Effector CD8-positive, alpha-beta T cell (primary cell): Measurements from ENCODE around the gene CAMKK1.
A peak's percentile ranks its signal among the peaks of the same experiment; 100 is the strongest.

Experiments
- DNase-seq: peaks from one replicate; lab custom pipeline; 2025; lab: John Stamatoyannopoulos, UW

The CAMKK1 gene

DNA sequence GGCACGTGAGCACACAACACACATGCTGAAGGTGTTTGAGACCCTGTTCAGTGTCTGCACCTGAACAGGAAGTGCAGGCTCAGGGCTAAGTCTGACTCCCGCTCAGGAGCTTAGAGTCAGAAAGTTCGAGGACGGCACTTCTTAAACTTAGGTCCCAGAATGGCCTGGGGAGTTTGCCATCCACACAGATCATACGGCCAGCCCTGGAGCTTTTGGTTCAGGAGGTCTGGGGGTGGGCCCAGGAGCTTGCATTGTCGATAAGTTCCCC lies 4.0 kb upstream of the CAMKK1 start:
- DNase-seq: no peak

DNA sequence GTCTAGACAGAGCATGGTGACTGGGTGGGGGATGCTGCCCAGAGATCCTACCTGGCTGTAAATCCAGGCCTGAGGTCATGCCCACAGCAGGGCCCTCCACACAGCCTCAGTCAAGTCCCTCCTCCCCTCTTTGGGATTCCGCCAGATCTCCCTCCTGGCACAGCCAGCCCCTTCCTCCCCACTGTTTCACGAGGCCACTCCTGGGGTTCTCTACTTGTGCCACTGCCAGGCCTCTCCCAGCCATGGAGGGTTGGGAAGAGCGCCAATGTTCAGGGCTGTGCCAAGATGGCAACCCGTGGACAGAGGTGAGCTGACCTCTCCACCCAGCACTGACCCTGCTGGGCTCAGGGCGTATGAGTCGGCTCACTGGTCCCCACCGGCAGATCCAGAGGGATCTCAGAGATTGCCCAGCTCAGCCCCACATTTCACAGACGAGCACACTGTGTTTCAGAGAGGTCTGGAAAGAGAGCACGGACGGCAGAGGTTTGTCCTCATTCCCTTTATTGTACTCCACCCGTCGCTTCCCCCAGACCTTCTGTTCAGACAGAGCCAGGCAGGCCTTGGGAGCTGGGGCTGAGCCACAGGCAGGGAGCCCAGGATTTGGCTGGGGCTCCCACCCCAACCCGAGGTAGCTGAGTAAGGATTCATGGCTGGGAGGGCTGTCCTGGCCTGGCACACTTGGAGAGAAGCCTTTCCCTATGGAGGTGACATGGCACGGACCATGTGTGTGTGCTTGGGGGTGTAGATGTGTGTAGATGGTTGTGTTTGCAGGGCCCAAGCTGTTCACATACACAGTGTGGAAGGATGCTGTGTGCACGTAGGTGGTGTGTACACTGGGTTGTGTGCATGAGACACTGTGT lies 3.5 kb upstream of the CAMKK1 start:
- no peak for DNase-seq

DNA sequence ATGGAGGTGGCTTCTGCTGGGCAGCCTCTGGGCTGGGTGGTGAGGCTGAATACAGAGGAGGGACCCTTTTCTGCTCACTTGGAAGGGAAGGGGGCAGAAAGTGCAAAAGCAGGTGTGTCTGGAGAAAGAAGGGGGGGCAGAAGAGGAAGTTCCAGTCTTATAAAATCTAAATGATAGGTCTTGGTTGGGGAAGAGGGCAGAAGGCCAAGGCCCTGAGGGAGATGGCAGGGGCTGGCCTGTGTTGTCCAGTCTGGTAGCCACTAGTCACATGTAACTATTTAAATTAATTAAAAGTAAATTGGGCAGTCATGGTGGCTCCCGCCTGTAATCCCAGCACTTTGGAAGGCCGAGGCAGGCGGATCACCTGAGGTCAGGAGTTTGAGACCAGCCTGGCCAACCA lies 2.5 kb upstream of the CAMKK1 start:
- no peak for DNase-seq

DNA sequence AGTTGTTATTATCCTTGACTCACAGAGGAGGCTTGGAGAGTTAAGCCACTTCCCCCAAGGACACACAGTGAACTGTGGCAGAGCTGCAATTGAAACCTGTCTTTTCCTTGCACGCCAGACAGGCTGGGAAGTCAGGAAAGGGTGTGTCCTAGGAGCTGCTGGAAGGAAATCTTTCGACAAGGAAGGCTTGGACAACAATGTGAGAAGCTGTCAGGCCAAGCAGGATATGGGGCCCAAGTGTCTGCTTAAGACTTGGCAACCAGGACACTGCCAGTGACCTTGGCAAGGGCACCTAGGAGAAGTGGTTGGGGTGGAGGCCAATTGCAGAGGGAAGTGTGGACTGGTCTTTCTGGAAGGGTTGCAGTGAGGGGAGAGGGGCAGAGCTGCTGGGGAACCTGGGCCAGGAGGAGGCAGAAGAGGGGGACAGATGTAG lies 2.1 kb upstream of the CAMKK1 start:
- no peak for DNase-seq

DNA sequence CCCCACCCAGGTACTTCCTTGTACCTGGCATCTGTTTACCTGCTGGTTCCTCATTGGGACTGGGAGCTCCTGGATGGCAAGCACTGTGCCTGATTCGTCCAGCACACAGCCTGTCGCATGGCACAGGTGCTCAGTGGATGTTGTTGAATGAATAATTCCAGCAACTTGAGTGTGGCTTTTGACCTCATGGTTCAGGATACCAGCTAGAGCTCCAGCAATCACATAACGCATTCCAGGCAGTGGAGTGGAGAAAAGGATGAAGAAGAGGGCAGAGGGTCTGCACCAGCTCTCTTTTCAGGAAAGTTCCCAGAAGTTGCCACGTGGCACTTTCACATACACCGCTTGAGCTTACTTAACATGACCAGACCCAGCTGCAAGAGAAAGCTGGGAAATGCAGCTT lies 1.3 kb upstream of the CAMKK1 start:
- DNase-seq: no peak

DNA sequence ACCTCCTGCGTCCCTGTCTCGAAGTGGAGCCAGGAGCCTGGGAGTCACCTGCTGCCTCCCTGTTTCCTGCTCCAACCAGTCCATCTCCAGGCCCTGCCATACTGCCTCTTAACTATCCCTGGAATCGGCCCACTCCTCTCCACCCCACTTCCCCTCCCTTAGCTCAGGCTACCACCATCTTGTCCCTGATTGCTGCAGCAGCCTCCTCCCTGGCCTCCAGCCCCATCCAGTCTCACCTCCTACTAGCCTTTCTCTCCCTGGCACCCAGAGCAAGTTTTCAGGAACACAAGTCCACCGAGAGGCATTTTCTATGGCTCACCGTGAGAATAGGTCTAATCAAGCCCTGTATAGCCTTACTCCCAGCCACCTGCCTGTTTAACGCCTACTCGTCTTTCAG lies 865 bp upstream of the CAMKK1 start:
- DNase-seq: no peak

DNA sequence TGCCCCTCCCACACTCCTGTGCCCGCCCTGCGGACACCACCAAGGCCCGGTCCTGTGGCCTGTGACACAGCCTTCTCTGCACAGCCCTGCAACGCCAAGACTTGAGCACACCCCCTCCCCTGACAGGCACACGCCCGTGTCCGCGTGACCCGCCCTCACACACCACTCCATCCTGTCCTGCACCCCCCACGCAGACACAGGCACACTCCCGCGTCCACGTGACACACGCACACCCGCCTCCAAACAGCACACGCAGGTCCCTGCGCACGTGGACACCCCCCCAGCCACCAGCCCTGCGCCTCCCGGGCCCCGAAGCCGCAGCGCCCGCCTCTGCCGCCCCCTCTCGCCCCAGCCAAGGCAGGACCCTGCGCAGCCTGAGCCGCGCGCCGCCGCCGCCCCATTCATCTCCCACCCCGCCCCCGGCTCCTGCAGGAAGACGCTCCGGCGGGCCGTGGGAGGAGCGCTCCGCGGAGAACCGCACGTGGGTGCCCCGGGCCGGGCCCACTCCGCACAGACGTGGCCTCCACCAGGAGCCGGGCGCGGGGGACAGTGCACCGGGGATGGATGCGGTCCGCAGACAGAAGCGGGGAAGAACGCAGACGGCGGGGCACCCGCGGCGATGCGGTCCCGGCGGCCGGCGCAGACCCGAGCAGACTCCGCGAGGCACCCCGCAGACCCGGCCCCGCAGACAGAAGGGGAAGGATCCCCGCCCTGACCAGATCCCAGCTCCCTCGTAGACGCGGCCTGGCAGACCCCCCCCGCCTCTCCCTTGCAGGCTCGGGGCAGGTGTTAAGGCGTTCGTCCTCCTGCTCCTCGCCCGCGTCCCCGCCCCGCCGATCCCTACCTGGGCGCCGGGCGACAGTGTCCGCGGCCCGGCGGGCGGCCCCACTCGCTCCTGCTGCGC lies 506 bp downstream of the CAMKK1 start:
- DNase-seq: peak; percentile 70

DNA sequence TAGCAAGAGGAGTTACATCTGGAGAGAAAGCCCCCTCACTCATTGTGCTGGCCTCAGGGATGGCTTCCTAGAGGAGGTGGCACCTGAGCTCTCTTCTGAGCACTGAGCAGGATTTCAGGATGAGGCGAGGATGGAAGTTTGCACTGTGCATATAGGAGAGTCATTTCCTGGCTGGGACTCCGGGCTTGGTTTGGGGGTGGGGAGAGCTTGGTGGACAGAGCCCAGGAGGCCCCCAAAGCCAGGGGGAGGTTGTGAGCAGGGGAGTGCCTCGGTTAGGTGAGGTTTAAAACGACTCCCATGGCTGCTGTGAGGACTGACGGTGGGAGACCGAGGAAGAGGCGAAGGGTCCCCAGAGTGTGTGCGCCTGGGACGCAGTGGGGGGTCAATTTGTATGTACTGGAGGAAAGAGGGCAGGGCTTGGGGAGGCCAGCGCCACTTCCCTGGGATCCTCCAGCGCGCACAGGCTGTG lies 1.2 kb downstream of the CAMKK1 start:
- DNase-seq: no peak

DNA sequence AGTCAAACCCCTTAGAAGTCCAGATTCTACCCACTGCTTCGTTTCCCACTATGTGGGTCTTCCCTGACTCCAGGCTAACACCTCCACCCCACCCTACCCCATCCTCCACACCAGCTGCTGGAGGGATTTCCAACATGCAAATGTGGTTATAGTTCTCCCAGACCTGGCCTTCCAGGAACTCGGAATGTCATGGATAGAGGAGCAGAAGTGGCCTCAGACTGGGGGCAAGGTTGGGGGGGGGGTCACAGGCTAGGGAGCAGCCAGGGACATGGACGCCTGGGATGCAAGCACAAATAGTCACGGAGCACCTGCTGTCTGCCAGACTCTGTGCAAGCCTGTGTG lies 2.0 kb downstream of the CAMKK1 start:
- DNase-seq: no peak

DNA sequence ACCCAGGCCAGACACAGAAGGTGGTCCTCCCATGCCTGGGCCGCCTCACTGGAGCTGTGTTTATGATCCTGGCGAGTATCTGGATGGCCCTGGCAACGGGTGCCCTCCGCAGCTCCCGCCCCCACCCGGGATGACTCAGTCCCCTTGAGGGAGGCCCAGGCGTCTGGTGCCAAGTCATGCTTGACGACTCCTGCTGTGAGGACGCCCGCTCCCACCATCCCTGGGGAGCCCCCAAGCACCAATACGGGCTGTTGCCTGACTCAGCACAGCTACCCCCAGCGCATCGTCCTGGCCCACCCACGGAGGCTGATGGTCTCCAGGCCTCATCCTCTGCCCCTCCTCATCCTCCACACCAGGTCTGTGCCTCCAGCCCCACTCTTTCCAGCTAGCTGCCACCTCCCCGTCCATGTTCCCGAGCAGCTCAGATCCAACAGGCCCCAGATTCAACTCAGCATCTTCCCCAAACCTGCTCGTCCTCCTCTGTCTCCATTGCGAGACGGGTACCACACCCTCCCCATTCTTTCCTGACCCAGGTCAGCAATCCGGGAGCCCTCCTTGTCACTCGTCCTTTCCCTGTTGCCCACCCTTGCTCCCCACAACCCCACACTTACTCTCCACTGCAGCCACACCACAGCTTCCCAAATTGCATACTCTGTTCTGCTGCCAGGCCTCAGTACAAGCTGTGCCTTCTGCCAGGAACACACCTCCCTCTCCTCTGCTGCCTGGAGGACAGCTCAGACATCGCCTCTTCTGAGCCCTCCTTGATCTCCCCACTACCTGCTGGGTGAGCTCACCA lies 2.6 kb downstream of the CAMKK1 start:
- DNase-seq: no peak

DNA sequence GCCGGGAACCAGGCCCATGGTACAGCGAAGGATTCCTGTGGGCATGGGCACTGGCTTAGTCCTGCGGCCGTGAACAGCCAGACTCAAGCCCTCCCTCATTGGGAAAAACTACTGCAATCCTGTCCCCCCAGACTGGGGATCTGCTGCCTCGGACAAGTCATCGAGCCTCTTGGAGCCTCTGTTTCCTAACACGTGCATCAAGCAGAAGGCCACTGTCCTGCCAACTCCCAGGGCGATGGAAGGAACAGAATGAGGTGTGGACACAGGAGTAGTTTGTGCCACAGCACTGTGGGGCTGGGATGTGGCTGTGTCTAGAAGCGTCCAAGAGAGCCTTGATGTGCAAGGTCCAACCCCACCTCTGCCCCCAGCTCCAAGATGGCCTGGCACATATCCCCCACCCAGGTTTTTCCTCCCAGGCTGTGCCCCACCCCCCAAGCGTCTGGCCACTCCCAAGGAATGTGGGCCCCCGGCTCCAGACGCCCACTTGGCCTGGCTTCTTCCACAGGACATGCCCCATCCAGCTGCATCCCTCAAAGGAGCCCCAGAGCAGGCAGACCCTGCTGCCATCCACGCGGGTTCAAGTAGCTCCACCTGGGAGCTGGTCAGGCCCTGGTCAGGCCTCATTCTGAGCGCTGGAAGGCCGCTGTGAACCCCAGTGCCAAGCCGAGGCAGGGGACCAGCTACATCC lies 3.4 kb downstream of the CAMKK1 start:
- no peak for DNase-seq

DNA sequence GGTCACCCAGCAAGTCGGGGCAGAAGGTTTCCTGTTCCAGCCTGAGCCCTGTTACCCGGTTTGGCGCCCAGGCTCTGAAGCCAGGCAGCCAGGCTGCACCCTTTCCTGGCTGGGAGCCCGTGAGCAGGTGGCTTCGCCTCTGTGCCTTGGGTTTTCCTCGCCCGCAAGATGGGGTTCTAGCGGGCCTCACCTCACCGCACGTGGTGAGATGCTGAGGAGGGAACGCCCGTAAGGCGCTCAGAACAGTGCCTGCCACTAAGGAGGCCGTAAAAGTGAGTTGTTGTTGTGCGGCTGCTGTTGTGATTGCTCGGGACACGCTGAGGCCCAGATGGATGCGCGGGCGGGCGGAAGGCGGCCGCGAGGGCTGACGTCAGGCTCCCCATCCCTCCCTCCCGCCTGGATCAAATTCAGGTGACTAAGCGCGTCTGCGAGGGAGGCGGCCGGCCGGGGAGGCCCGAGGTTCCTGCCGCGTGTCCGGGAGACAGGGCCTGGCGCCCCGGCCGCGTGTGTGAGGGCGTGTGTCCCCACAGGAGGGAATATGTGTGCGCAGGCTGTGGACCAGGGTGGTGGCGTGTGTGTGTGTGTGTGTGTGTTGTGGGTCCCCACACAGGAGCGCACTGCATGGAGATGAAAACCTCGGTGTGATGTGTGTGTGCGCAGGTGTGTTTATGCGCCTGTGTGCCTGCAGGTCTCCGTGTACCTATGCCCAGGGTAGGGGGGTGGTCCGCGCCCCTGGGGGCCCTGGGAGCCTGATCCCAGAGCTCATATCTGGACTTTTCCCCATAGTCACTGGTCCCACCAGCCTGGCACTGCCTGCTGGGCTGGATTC lies 4.3 kb downstream of the CAMKK1 start:
- DNase-seq: no peak

DNA sequence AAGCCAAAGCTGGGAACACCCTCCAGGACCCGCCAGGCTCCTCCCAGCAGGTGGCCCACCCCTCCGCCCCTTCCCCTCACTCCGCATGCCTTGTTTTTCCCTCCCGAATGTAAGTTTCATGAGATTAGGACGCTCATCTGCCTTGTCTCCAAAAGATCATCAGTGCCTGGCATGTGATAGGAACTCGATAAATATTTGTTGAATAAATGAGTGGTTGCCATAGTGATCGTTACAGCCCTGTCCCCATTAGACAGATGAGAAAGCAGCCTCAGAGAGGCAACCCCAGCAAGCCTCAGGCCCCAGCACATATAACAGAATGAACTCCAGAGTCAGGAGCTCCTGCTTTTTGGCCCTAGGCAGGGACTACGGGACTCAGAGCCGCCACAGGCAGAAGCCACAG lies 5.0 kb downstream of the CAMKK1 start:
- no peak for DNase-seq

DNA sequence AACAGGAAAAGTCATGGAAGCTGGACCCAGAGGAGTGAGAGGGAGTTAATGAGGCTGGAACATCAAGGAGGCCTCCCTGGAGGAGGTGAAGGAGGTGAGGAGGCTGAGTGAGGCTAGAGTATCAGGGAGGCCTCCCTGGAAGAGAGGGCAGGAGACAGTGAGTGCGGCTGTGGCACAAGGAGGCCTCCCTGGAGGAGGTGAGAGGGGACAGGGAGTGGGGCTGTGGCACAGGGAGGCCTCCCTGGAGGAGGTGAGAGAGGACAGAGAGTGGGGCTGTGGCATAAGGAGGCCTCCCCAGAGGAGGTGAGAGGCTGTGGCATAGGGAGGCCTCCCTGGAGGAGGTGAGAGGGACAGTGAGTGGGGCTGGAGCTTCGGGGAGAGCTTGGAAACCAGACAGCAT lies 5.5 kb downstream of the CAMKK1 start:
- DNase-seq: no peak

DNA sequence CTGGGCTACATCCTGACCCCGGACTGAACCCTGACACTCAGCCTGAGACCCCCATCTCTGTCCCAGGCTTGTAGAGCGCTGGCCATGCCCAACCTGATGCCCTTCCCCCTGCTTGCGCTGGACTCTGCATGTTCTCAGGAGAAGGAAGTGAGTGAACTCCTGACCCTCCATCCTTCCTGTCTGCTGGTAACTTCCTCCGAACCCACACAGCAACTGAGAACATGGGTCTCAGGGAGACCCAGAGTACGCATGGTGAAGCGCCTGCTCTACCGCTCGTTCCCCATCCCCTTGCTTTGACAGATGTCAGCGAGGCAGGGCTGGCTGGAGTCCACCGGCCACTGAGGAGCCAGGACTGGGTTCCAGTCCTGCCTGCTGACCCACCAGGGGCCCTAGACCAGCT lies 6.1 kb downstream of the CAMKK1 start:
- DNase-seq: no peak

DNA sequence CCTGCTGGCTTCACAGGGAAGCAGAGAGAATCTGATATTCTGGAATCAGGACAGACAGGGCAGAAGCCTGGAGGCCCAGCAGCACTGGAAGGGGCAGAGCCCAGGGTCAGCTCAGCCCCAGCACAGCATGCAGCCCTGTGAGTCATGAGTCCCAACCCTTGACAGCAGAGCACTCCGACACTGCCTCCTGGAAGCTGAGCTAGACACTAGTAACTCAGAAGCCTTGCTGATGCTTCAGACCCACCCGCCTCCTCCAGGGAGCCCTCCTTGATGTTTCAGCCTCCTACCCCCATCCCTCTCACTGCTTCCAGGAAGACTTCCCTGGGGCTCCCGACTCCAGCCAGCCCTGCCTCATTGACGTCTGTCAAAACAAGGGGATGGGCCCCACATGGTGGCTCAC lies 6.9 kb downstream of the CAMKK1 start:
- DNase-seq: no peak

DNA sequence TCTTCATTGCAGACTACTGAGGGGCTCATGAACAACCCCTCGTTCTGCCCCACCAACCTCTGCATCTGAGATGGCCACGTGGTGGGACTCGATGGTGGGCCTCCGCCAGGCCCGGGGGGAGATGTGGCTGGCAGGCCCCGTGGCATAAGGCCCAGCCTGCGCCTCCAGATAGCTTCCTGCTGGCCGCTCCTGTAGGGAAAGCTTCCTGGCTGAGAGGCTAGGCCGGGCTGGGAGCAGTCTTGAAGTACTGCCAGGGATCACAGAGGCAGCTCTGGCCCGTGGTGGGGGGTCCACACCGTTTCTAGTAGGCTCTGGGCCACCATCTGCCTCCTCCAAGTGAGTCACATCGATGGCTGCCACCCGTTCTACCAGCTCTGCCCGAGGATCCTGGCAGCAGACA lies 7.6 kb downstream of the CAMKK1 start:
- no peak for DNase-seq

DNA sequence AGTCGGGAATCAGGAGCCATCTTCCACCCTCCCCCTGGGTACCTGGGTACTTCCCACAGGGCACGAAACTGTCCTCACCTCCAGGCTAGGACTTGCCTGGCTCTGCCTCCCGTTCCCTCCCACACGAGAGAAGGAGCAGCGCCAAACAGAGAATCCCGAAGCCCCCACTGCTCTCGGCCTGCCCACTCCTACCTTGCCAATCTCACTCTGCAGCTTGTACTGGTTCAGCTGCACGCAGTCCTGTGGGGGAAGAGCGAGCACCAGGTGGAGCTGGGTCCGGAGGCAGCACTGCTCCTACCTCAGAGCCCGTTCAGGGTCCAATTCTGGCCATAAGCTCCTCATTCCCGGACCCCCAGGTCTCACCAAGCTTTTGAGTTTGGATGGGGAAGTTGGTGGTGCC lies 8.7 kb downstream of the CAMKK1 start:
- DNase-seq: no peak

DNA sequence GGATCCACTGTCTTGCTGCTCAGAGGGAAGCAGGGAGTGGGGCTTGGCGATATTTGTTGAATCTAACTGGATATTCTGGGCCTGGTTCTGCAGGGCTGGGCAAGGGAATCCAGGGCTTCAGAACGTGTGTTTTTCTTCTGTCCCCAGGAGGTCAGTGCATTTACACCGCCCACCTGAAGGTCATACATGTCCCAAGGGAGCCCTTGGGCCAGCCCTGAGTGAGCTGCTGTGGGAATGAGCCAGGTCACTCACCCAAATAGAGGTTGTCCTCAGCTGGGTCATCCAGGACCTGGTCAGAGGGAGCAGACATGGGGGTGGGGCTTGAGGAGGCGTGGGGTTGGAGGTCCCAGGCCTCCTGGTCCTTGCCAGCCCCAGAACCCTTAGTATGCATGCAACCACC lies 10.6 kb downstream of the CAMKK1 start:
- no peak for DNase-seq

DNA sequence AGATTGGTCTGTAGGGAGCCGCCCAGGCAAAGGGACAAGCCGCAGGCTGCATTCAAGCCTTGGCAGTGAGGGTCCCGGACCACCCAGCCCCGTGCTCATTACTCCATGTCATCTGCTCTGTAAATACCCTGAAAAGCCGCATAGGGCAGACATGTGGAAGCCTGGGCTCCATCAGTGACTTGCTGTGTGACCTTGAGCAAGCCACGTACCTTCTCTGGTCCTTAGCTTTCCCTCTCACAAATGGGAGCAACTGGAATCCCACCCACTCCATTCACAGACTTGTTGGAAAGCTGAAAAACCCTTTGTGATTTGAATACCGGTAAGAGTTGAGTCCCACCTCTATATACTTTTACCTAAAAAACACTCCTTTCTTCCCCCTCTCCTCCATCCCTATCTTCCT lies 11.9 kb downstream of the CAMKK1 start:
- no peak for DNase-seq
